ENCODE data around the gene ODF2.

The ODF2 gene

DNA sequence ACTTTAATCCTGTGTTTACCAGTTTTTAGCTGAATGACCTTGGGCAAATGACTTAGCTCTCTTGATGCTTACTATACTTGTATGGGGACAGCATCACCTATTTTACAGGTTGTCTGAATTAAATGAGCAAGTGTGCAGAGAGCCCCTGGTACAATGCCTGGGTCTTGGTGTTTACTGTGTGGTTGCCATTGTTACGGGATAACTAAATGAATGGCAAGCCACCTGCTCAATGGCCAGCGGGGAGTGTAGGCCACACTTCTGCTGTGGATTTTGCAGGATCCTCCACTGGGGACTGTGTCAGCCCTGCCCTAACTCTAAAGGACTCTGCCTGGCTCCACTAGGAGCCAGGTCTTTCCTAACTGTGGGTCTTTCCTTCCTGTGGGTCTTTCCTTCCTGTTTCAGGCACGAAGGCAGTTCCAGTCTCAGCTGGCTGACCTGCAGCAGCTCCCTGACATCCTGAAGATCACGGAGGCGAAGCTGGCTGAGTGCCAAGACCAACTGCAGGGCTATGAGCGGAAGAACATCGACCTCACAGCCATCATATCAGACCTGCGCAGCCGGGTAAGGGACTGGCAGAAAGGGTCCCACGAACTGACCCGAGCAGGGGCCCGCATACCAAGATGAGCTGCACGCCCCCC lies 38.4 kb downstream of the ODF2 start:
- Histone ChIP-seq H3K36me3 (replicated peaks; ENCODE audit: low read depth, low read length) (peaks cover 48% of the 10 kb centered on the region), H3K4me3 (ENCODE audit: low read length) (no peak overlapping the region), H3K27ac (ENCODE audit: low read length) (no peak overlapping the region), H4K20me1 (ENCODE audit: insufficient read depth, low read length) (no peaks in the 10 kb centered on the region), H3K9me3 (ENCODE audit: insufficient read depth, low read length) (no peaks in the 10 kb centered on the region), H3K79me2 (ENCODE audit: low read length) (no peaks in the 10 kb centered on the region), H3K4me1 (ENCODE audit: low read length) (no peaks in the 10 kb centered on the region), H2AFZ (ENCODE audit: low read depth, low read length) (no peak overlapping the region), H3K4me2 (ENCODE audit: low read length) (no peak overlapping the region), H3K27me3 (ENCODE audit: low read depth, low read length) (no peaks in the 10 kb centered on the region), H3K9ac (ENCODE audit: low read length) (no peak overlapping the region)
- TF ChIP-seq, protein P1, sequence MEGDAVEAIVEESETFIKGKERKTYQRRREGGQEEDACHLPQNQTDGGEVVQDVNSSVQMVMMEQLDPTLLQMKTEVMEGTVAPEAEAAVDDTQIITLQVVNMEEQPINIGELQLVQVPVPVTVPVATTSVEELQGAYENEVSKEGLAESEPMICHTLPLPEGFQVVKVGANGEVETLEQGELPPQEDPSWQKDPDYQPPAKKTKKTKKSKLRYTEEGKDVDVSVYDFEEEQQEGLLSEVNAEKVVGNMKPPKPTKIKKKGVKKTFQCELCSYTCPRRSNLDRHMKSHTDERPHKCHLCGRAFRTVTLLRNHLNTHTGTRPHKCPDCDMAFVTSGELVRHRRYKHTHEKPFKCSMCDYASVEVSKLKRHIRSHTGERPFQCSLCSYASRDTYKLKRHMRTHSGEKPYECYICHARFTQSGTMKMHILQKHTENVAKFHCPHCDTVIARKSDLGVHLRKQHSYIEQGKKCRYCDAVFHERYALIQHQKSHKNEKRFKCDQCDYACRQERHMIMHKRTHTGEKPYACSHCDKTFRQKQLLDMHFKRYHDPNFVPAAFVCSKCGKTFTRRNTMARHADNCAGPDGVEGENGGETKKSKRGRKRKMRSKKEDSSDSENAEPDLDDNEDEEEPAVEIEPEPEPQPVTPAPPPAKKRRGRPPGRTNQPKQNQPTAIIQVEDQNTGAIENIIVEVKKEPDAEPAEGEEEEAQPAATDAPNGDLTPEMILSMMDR (IDR thresholded peaks at IDR 0.05; ENCODE audit: low read depth, low read length): no peak
- no peak for TF ChIP-seq EZH2phosphoT487 (IDR thresholded peaks at IDR 0.05; ENCODE audit: low read depth)

DNA sequence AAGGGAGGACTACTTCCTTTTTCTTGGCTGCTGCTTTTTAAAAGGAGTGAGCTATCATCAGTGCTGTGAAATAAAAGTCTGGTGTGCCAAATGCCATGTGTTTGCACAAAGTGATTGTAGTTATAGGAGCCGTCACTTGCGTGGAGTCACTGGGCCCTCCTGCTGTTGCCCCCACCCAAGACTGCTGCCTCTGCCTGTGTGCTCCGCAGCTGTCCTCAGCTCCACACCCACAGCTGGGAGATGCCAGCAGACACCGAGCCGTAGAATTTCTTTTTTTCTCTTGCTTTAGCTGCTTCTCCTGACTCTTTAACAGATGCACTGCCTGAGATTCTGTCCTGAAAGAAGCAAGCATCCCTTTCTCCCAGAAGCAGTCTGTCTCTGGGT lies 38.9 kb downstream of the ODF2 start:
- no peaks in the 10 kb centered on the region for H3K9me3 ChIP-seq (ENCODE audit: insufficient read depth, low read length)

DNA sequence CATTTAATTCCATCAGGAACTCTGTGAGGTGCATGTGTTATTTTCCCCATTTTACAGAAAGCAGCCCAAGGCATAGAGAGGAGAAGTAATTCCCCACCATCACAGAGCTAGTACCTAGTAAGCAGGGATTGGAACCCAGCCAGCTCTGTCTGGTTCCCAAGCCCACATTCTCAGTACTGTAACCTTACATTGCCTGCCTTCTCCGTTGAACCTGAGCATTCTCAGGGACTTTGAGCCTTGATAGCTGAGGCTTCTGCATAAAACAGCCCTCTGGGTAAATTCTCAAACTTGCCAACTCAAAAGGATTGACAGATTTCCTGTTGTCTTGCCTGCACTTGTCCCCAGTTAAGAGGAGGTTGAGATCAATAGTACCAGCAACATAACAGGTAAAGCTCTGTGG lies 39.5 kb downstream of the ODF2 start:
- Histone ChIP-seq H3K9ac (ENCODE audit: low read length) (no peak overlapping the region), H2AFZ (ENCODE audit: low read depth, low read length) (no peak overlapping the region), H4K20me1 (ENCODE audit: insufficient read depth, low read length) (no peaks in the 10 kb centered on the region), H3K9me3 (ENCODE audit: insufficient read depth, low read length) (no peaks in the 10 kb centered on the region), H3K79me2 (ENCODE audit: low read length) (no peaks in the 10 kb centered on the region), H3K4me2 (ENCODE audit: low read length) (no peak overlapping the region), H3K4me3 (ENCODE audit: low read length) (no peak overlapping the region), H3K4me1 (ENCODE audit: low read length) (no peaks in the 10 kb centered on the region), H3K27ac (ENCODE audit: low read length) (no peak overlapping the region), H3K27me3 (ENCODE audit: low read depth, low read length) (no peaks in the 10 kb centered on the region), H3K36me3 (replicated peaks; ENCODE audit: low read depth, low read length) (peaks cover 45% of the 10 kb centered on the region)
- TF ChIP-seq EZH2phosphoT487 (IDR thresholded peaks at IDR 0.05; ENCODE audit: low read depth): no peak
- TF ChIP-seq, protein P1 (IDR thresholded peaks at IDR 0.05; ENCODE audit: low read depth, low read length): no peak

More for the DNA sequence above, 38.9 kb downstream of the ODF2 start:
- Histone ChIP-seq H3K4me2 (ENCODE audit: low read length) (no peak overlapping the region), H3K4me3 (ENCODE audit: low read length) (no peak overlapping the region), H3K4me1 (ENCODE audit: low read length) (no peaks in the 10 kb centered on the region), H3K27ac (ENCODE audit: low read length) (no peak overlapping the region), H4K20me1 (ENCODE audit: insufficient read depth, low read length) (no peaks in the 10 kb centered on the region), H3K36me3 (replicated peaks; ENCODE audit: low read depth, low read length) (peaks cover 44% of the 10 kb centered on the region), H3K79me2 (ENCODE audit: low read length) (no peaks in the 10 kb centered on the region), H3K9ac (ENCODE audit: low read length) (no peak overlapping the region), H2AFZ (ENCODE audit: low read depth, low read length) (no peak overlapping the region), H3K27me3 (ENCODE audit: low read depth, low read length) (no peaks in the 10 kb centered on the region)
- no peak for TF ChIP-seq EZH2phosphoT487 (IDR thresholded peaks at IDR 0.05; ENCODE audit: low read depth)
- TF ChIP-seq, protein P1 (IDR thresholded peaks at IDR 0.05; ENCODE audit: low read depth, low read length): no peak

GRCh38 chr9:128495804-128496417 lies 40.1 kb downstream of the ODF2 start:
- H3K4me1 ChIP-seq (ENCODE audit: low read length): no peaks in the 10 kb centered on the region
- no peaks in the 10 kb centered on the region for H4K20me1 ChIP-seq (ENCODE audit: insufficient read depth, low read length)
- TF ChIP-seq EZH2phosphoT487 (IDR thresholded peaks at IDR 0.05; ENCODE audit: low read depth): no peak
- TF ChIP-seq, protein P1 (IDR thresholded peaks at IDR 0.05; ENCODE audit: low read depth, low read length): no peak
- no peak overlapping the region for H3K4me2 ChIP-seq (ENCODE audit: low read length)
- no peak overlapping the region for H3K9ac ChIP-seq (ENCODE audit: low read length)
- no peak overlapping the region for H3K27ac ChIP-seq (ENCODE audit: low read length)
- H3K79me2 ChIP-seq (ENCODE audit: low read length): no peaks in the 10 kb centered on the region
- H2AFZ ChIP-seq (ENCODE audit: low read depth, low read length): no peak overlapping the region
- H3K27me3 ChIP-seq (ENCODE audit: low read depth, low read length): no peaks in the 10 kb centered on the region
- H3K9me3 ChIP-seq (ENCODE audit: insufficient read depth, low read length): no peaks in the 10 kb centered on the region
- H3K4me3 ChIP-seq (ENCODE audit: low read length): no peak overlapping the region
- peaks cover 51% of the 10 kb centered on the region for H3K36me3 ChIP-seq (replicated peaks; ENCODE audit: low read depth, low read length)

Data from OCI-LY3 (cell line).